K562 (cell line): ENCODE data around the gene ITM2B. TPM values are rescaled to one million over a fixed set of nuclear protein-coding genes. Genes with fewer than 3 reads are reported as not detected.

Source experiments
- ATAC-seq: fragments of 200-7000 bp; cut with Tn5 transposase; 3 replicates; pipeline ENCODE4 v1.9.1; 2020; ENCODE audit warnings: moderate library complexity
- BruUV-seq: library from RNA; stranded (reverse); fragments of 400-500 nt; replicated peaks from 2 replicates; lab custom pipeline; 2021; lab: Mats Ljungman, UMichigan
- CTCF ChIA-PET: fragments of 300-600 bp; formaldehyde crosslinking; extraction: SDS; loops from one replicate; lab custom pipeline; 2021; ENCODE audit warnings: low intra/inter-chr PET ratio; lab: Yijun Ruan, JAX
- POLR2A ChIA-PET: fragments of 300-600, 350-650 bp; sonication (Branson Sonifier 250); formaldehyde crosslinking; extraction: SDS; loops from one replicate; lab custom pipeline; 2021; ENCODE audit warnings: antibody characterized with exemption, inconsistent platforms; lab: Yijun Ruan, JAX
- DNase-seq, 4 experiments: peaks; one replicate each; pipeline versions ENCODE4 v3.0.0 to v3.0.0-alpha.2; 2011 to 2018; ENCODE audit warnings: low spot score in 3 of 4, mixed read lengths in 3 of 4; ENCODE audit errors: extremely low read depth in 1 of 4
- FAIRE-seq: peaks from 2 replicates; lab custom pipeline; 2011; peaks lifted over from hg19 to GRCh38; lab: Jason Lieb, UNC
- H2AFZ ChIP-seq: 2 replicates; pipeline ENCODE4 v1.6.0; 2011; ENCODE audit warnings: low read depth, low read length, control low read depth, inconsistent platforms
- H3K27ac ChIP-seq: fragments of 200-600 bp; 3 replicates; pipeline ENCODE4 v1.8.0; 2011; ENCODE audit warnings: low read depth, mild to moderate bottlenecking, control low read depth, inconsistent platforms, low read length, moderate library complexity, mixed read lengths; ENCODE audit errors: extremely low read depth
- H3K27me3 ChIP-seq, 2 experiments: fragments of 300-600 bp in 1 of 2; 2 replicates in 1 of 2; 3 replicates in 1 of 2; pipeline versions ENCODE4 v1.6.0 to v1.8.0; 2011; ENCODE audit warnings: inconsistent platforms in 2 of 2, low read length in 2 of 2, mild to moderate bottlenecking in 1 of 2, mixed read lengths in 1 of 2, moderate library complexity in 1 of 2; ENCODE audit not compliant: control insufficient read depth in 2 of 2, insufficient read depth in 2 of 2
- H3K36me3 ChIP-seq: fragments of 300-600 bp; 3 replicates; pipeline ENCODE4 v1.8.0; 2011; ENCODE audit warnings: mild to moderate bottlenecking, low read length, inconsistent platforms; ENCODE audit not compliant: control insufficient read depth, insufficient read depth
- H3K4me1 ChIP-seq, 2 experiments: fragments of 200-600 bp in 1 of 2; replicated peaks in 1 of 2; 2 replicates in 1 of 2; 3 replicates in 1 of 2; pipeline versions ENCODE4 v1.5.1 to v1.8.0; 2011; ENCODE audit warnings: inconsistent platforms in 2 of 2, low read length in 2 of 2, mild to moderate bottlenecking in 1 of 2, mixed read lengths in 1 of 2, moderate library complexity in 1 of 2; ENCODE audit not compliant: control insufficient read depth in 2 of 2, insufficient read depth in 2 of 2
- H3K4me2 ChIP-seq: 2 replicates; pipeline ENCODE4 v1.6.1; 2011; ENCODE audit warnings: low read length, control low read depth, inconsistent platforms, mixed read lengths; ENCODE audit not compliant: insufficient read depth
- H3K4me3 ChIP-seq: fragments of 200-600 bp; sonication (generic), shearing (Covaris generic); 2 replicates; pipeline ENCODE4 v1.5.1; 2016; ENCODE audit warnings: control low read depth, inconsistent platforms
- H3K79me2 ChIP-seq: fragments of 200-600 bp; 3 replicates; pipeline ENCODE4 v1.8.0; 2011; ENCODE audit warnings: low read length, inconsistent platforms; ENCODE audit not compliant: control insufficient read depth, insufficient read depth
- H3K9ac ChIP-seq, 2 experiments: 2 replicates each; pipeline versions ENCODE4 v1.6.0 to v1.6.1; 2011; ENCODE audit warnings: low read depth in 2 of 2, low read length in 2 of 2, control low read depth in 1 of 2, inconsistent platforms in 1 of 2, mild to moderate bottlenecking in 1 of 2, mixed read lengths in 1 of 2; ENCODE audit not compliant: insufficient read depth in 1 of 2
- H3K9me1 ChIP-seq: one replicate; pipeline ENCODE4 v1.6.0; 2011; ENCODE audit warnings: inconsistent platforms, mild to moderate bottlenecking, low read length, moderate library complexity; ENCODE audit not compliant: control insufficient read depth, insufficient read depth
- H3K9me3 ChIP-seq: replicated peaks from 2 replicates; pipeline ENCODE4 v1.5.1; 2011; ENCODE audit warnings: low read depth, low read length, inconsistent platforms; ENCODE audit not compliant: control insufficient read depth, insufficient read depth
- H4K20me1 ChIP-seq: replicated peaks from 2 replicates; pipeline ENCODE4 v1.6.1; 2011; ENCODE audit warnings: low read length, inconsistent platforms, mixed read lengths; ENCODE audit not compliant: control insufficient read depth, insufficient read depth
- E2F1 ChIP-seq: sonication (generic); formaldehyde crosslinking; IDR thresholded peaks from 2 replicates; pipeline ENCODE4 v1.8.1; 2023; ENCODE audit warnings: mild to moderate bottlenecking, missing genetic modification reagents, moderate library complexity
- GTF3C2 ChIP-seq: IDR thresholded peaks from 3 replicates; pipeline ENCODE4 v1.6.1; 2011; ENCODE audit warnings: borderline replicate concordance, mild to moderate bottlenecking, moderate library complexity; ENCODE audit not compliant: insufficient read length; ENCODE audit errors: extremely low read depth
- POLR3A ChIP-seq: IDR thresholded peaks from 2 replicates; pipeline ENCODE4 v1.6.1; 2011; ENCODE audit warnings: borderline replicate concordance, mild to moderate bottlenecking, moderate library complexity; ENCODE audit not compliant: insufficient read length, insufficient read depth; ENCODE audit errors: extremely low read depth
- REST ChIP-seq, 2 experiments: fragments of 450-650 bp; formaldehyde crosslinking in 1 of 2; IDR thresholded peaks; 2 replicates each; pipeline versions ENCODE4 v1.4.0 to v1.6.1; 2014 to 2020; ENCODE audit warnings: mild to moderate bottlenecking in 2 of 2, borderline replicate concordance in 1 of 2, low read depth in 1 of 2
- ZNF280B ChIP-seq: fragments of 250-450 bp; sonication (Bioruptor Pico); IDR thresholded peaks from 2 replicates; pipeline ENCODE4 v1.5.1; 2021; ENCODE audit warnings: mild to moderate bottlenecking
- WGBS: fragments of 100-300 bp; shearing (Covaris generic); methylation state at CpG from one replicate; pipeline ENCODE4 v1.1.6; 2016; ENCODE audit warnings: low coverage, mixed read lengths; ENCODE audit not compliant: insufficient coverage; ENCODE audit errors: missing lambda C conversion rate; 5-methylcytosine and 5-hydroxymethylcytosine counted together
- in situ Hi-C: fragments of 300-500 bp; cut with MboI; formaldehyde crosslinking; loops from 4 replicates; pipeline ENCODE4 v1.15.0; 2018; ENCODE audit warnings: inconsistent platforms, mixed read lengths
- intact Hi-C: fragments of 100-400 bp; cut with micrococcal nuclease; formaldehyde crosslinking; loops from 2 replicates; pipeline ENCODE4 v1.14.2; 2022
- polyA plus RNA-seq, 8 experiments: library from polyadenylated mRNA; depleted of rRNA in 4 of 8; stranded (reverse) in 5 of 8; unstranded in 3 of 8; fragments of >200 nt; fragmentation: Nextera tagmentation in 2 of 8; fragmentation: Illumina TruSeq in 1 of 8; extraction: Ambion mirVana in 2 of 8; extraction: Trizol in 1 of 8; gene quantifications; 2 replicates each; pipeline versions ENCODE4 v1.2.1 to v1.2.3, GENCODE V29; 2011 to 2014; ENCODE audit warnings: inconsistent platforms in 1 of 8, missing spikeins in 1 of 8
- total RNA-seq, 7 experiments: library from RNA; depleted of rRNA in 6 of 7; stranded (reverse); fragments of >200 nt in 6 of 7; fragmentation: Illumina TruSeq in 2 of 7; extraction: Trizol in 2 of 7; gene quantifications; 2 replicates each; pipeline versions ENCODE4 v1.2.1 to v1.2.3, GENCODE V29; 2011 to 2021; ENCODE audit warnings: low replicate concordance in 1 of 7

Gene ITM2B
- total and polyA plus RNA-seq, 9 of the 15 experiments (the other 6 are each of a cell fraction or from before 2014, with no cell fraction given) = 22.0 to 83.8 (median 45.0) TPM

- ChIA-PET CTCF (no interaction called here), POLR2A (interaction anchor here (0.7 to 1.4 kb wide), 2 partner anchors 10 to 256 kb away, joined by 3 to 9 read pairs; no protein-coding TSS in a partner anchor)
- intact Hi-C loops (loop anchor here (10.0 kb wide), 1 partner anchor 168 kb away; no protein-coding TSS in a partner anchor), in situ Hi-C loops (no loop called here)
- WGBS = 13% methylated on average over 4 of the region's 4 CpGs
- Histone ChIP-seq H3K4me1 (peaks cover 0 to 5% of the 10 kb centered on the region in 2 experiments; a peak in 1 of 5 replicates), H3K4me3 (no peak overlapping the region), H3K79me2 (no peaks in the 10 kb centered on the region), H3K27ac (no peak overlapping the region), H3K9me3 (no peaks in the 10 kb centered on the region), H3K9ac (no peak overlapping the region), H3K9me1 (no peaks in the 10 kb centered on the region), H3K4me2 (no peak overlapping the region), H3K36me3 (no peaks in the 10 kb centered on the region), H2AFZ (no peak overlapping the region), H3K27me3 (no peaks in the 10 kb centered on the region), H4K20me1 (no peaks in the 10 kb centered on the region)
- ATAC-seq = no peak
- DNase-seq = no peak
- no peak for FAIRE-seq
- BruUV-seq = no TSS peak
- no peak for TF ChIP-seq POLR3A
- no peak for TF ChIP-seq E2F1 (CRISPR knock-in tag)
- no peak for TF ChIP-seq REST (IDR thresholded peaks at IDR 0.05; ENCODE audit: borderline replicate concordance)
- no peak for TF ChIP-seq REST (CRISPR knock-in tag; IDR thresholded peaks at IDR 0.05; ENCODE audit: low read depth)
- TF ChIP-seq ZNF280B (CRISPR knock-in tag) = no peak
- TF ChIP-seq GTF3C2 = no peak
These were observed 59.6 kb downstream of the ITM2B start for GRCh38 chr13:48292650-48293049.
